Activated CD4-positive, alpha-beta T cell treated with anti-CD3 and anti-CD28 coated beads, Interleukin-2, amount 50 U/mL, for 1 hour (primary cell): ENCODE data around the gene VASH2.
"Not testable (repeated sequence)": the region's sequence is repeated elsewhere in the genome, so short reads cannot be mapped to it uniquely, and the experiment has no call there.

Experiments
- DNase-seq: peaks from one replicate; pipeline ENCODE4 v3.0.0-alpha.2; 2020

VASH2 gene

DNA sequence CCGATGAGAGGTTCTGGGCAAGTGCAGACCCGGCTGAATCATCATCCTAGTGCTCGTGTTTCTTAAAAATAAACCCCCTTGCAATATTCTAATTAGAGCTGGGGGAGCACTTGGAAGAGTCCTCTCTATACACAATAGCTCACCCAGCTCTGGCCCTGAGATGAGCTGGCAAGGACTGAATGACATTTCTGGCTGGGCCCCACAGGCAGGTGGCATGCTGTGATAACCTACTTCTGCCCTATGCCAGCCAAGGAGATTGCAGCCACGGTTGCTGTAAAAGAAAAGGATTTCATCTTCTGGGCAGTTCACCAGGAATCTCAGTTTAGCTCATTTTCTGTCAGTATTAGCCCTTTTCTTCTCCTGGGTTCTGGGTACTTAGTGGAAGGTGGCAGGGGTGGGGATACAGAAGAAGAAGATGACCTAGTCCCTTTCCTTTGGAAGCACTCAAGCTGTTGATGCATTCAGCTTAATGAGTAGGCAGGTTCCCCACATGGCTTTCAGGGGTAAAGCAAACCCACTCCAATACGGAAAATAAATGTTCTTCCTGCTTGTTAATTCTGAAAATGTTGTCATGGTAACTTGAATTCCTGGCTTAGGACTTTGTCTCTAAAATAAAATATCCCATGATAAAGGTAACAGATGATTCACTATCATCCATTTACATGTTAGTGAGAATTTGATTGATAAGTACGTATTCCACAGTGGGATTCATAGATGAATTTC lies 32.2 kb downstream of the VASH2 start:
- DNase-seq = no peak

DNA sequence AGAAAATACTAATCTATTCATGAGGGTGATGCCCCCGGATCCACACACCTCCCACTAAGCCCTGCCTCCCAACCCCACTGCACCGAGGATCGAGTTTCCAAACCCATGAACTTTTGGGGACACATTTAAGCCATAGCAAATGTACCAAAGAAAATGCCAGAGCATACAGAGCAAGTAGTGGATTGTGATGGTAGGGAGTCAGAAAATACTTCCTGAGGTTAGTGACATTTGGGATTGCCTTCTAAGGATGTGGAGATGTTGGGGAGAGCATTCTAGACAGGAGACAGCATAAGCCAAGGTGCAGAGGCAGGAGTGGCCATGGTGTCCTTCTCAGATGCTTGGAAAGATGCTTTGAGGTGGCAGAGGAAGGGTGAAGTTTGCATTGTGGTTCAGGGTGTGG lies 33.1 kb downstream of the VASH2 start:
- no peak for DNase-seq

DNA sequence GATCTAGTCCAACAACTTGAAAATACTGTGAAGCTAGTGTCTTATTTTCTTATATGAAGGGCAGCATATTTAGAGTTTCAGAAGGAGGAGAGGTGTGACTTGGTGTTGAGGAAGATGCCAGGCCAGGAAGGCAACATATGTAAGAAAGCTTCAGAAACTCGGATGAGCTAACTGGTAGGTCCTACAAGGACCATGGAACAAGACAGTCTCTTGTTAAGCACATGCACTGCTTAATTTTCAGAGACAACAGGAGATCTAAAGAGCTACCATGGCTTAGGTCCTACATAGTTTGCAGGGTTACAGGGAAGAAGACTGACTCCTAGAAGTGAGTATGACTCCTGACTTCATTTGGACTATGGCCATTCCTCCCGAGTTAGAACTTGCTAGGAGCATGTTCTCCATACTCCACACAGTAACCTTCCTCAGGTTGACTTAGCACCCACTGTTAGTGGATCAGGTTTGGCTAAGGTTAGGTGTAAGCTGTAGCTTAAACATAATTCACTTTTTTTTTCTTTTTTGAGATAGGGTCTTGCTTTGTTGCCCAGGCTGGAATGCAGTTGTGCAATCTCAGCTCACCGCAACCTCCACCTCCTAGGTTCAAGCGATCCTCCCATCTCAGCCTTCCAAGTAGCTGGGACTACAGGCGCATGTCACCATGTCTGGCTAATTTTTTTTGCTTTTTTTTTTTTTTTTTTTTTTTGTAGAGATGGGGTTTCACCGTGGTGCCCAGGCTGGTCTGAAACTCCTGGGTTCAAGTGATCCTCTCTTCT lies 34.4 kb downstream of the VASH2 start:
- no peak for DNase-seq

DNA sequence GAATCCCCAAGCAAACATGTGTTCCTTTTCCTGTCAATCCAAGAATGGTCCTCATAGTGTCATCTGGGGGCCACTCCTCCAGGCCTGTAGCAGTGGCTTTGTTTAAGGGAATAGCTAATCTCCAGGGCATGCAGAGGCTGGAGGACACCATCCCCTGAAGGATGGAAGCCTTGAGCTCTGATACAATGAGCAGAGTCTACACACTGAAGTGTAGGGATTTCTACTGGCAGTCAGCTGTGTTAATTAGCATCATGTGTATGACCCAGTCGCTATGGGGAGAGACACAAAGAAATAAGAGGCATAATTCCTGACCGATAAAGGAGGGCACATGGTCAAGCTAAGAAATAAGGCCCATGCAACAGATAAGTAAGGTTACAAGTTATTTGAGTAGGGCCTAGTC lies 36.2 kb downstream of the VASH2 start:
- DNase-seq = no peak

DNA sequence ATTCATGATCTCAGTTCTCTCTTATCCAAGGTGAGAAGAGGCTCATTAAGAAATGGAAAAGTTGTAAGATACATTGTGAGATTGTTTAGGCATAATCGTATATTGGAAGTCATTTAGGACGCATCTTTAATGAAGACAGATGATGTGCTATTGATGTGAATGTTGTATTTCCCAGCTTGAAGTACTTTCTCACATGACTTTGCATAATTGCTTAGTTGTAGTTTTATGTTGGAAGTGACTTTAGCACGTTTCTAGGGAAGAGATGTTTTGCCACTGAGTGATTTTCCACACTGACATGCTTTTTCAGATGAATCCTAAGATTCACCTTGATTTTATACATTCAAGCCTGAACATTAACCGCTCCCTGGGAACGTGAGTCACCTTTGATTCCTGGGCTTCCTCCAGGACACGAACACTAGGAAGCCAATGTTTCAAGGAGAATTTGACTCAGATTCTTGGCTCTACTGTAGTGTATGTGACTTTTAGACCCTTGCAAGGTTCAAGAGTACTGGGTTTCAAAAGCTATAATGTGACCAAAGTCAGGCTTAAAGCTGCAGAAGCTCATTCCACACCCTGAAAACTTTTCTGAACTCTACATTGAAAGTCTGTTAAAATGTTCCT lies 37.5 kb downstream of the VASH2 start:
- DNase-seq = no peak

DNA sequence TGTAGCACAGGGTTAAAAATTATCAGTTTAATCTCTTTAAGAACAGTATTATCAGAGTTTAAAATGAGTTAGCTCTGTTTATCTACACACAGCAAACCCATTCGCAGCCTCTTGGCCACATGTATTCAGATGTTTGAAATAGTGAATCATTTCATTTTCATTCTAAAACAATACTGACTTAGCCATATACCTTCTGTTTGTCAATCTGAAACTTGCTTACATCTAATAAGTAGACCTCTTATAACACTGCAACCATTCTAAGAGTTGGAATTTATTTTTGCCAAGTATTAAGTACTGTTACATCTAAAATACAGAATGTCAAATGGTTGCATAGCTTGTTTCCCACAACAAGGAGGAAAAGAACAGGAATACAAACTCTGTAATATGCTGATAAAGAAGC lies 39.9 kb downstream of the VASH2 start:
- no peak for DNase-seq

DNA sequence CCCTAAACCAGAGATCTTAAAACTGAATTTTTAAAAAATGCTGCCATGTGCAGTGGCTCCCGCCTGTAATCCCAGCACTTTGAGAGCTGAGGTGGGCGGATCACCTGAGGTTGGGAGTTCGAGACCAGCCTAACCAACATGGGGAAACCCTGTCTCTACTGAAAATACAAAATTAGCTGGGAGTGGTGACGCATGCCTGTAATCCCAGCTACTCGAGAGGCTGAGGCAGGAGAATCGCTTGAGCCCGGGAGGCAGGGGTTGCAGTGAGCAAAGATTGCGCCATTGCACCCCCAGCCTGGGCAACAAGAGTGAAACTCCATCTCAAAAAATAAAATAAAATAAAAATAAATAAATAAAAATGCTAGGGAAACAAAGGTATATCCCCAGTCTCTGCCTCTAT lies 43.6 kb downstream of the VASH2 start:
- not testable (repeated sequence) for DNase-seq

DNA sequence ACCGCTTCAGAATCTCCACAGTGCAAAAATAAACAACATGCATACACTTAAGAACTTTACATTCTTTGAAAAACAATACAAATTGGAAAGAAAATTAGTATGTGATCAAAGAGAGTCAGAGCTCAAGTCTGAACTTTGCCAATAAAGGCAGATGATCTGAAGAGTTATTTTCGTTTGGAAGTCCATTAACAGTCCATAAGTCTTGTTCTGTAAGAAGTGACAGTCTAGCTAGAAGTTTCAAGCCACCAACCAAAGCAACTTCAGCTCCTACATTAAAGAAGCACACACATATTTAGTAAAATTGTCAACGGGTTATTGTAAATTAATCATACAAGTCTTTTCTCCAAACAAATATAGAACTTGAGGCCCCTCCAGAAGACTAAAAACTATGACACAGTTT lies 44.6 kb downstream of the VASH2 start:
- no peak for DNase-seq

DNA sequence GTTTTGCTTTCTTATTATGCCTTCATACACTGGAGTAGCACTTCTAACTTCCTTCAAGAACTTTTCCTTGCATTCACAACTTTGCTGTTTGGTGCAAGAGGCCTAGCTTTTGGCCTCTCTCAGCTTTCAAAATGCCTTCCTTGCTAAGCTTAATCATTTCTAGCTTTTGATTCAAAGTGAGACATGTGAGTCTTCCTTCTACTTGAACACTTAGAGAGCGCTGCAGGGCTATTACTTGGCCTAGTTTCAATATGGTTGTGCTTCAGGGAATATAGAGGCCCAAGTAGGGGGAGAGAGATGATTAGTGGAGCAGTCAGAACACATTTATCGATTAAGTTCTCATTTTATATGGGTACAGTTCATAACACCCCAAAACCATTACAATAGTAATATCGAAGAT lies 52.9 kb downstream of the VASH2 start:
- DNase-seq = no peak

DNA sequence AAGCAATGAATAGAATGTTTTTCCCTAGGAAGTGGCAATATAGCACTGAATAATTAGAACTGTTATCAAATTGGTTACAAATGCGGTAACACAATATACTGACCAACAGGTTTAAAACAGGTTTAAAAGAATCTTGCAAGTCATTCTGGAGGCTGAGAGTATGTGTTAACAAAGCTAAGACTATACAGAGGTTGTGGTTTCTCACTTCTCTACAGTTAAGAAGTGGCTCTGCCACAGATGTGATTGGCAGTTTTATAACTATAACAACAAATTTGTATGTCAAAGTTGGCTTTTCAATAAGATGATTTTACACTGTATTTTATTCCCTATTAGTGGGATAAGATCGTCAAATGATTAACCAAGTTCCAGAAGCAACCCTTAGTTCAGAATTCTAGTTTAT lies 58.2 kb downstream of the VASH2 start:
- DNase-seq = no peak

DNA sequence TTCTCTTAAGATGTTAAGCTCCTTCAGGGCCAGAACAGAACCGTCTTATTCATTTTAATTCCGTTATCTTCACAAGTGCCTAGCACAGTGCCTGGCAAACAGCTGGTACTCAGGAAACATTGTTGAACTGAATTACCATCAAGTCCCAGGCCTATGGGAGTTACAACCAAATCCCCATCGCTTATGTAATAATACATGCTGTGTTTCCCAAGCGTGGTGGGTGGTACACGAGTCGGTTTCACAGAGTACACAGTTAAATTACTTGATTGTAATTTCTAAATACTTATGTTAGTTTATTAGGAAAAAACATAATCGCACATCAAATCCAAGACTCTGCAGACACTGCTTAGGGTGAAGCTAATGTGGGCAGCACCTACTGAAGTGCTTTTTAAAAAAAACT lies 64.3 kb downstream of the VASH2 start:
- DNase-seq = no peak

DNA sequence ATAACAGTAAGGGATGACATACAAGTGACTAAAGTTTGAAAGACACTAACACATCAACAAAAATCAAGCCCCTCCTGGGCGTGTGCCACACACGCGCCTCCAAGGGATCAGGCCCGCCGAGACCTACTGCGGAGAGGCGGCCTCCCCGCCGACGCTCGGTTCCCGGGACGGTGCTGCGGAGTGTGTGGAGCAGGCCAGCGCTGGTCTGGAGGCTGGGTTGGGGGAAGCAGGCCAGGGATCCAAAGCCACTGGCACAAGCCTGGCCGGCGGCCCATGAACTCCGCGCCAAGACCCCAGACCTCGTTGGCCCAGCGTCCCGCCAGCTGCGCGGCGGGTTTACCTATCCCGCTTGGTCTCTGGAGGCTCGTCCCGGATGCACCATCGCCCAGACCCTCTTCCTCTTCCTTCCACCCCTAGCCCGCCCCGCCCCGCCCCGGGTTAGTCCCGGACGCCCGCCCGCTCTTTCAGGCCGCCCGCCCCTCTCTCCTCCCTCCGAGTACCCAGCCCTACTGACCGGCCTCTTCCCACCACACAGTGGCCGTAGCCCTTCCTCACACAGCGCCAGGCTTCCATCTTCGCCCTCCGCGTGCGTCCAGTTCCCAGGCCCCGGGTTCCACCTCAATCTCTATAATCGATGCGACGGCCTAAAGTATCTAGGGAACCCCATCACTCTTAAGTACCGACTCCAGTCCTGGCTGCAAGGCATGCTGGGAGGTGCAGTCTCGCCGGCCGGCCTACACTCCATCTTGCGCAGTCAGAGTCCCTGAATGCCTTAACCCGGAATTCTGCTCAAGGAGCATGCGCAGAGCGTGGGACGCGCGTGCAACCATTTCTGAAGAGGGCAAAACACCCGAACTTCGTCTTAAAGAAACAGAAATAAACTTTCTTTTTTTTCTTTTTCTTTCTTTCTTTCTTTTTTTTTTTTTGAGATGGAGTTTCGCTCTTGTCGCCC lies 65.0 kb downstream of the VASH2 start, which contains the start of gene ANGEL2:
Gene ANGEL2 (minus strand): TSS at position 769 of the 952 bp plus-strand sequence. CDS start 196 bp downstream, at position 573.
- peak; percentile 95 for DNase-seq

DNA sequence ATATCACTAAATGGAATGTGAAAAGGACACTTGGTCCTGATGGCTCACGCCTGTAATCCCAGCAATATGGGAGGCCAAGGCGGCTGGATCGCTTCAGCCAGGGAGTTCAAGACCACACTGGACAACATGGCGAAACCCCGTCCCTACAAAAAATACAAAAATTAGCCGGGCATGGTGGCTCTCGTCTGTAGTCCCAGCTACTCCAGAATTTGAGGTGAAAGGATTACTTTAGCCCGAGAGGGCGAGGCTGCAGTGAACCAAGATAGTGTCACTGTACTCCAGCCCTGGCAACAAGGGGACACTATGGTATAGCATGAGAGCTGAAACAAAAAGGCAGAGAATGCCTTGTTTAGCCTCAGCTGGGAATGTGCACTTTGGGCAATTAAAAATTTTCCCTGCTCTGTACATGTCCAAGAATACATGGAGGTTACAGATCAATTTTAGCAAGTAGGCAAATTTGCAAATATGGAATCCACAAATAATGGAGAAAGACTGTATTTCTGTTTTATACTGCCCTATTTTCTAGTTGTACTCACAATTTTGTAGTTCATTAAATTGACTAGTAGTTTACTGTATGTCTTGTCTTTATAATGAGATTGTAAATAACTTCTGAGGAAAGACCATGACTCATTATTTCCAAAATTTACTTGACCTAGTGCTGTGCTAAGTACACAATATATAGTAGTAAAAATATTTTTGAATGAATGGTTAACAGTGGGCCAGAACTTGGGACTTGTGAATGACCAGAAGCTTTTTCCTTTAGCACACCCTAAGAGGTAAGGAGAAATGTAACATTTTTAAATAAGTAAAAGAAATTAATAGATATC lies 67.3 kb downstream of the VASH2 start:
- DNase-seq = no peak

DNA sequence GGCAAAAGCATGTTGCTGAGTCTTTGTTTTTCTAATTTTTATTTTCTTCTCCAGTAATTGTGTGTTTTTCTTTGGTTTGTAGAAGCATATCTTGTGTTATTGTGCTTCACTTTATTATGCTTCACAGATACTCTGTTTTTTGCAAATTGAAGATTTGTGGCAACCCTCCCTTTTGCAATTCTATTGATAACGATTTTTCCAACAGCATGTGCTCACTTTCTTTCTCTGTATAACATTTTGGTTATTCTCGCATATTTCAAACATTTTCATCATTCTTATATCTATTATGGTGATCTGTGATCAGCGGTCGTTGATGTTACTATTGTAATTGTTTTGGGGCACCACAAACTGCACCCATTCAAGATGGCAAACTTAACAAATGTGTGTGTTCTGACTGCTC lies 69.1 kb downstream of the VASH2 start:
- no peak for DNase-seq

DNA sequence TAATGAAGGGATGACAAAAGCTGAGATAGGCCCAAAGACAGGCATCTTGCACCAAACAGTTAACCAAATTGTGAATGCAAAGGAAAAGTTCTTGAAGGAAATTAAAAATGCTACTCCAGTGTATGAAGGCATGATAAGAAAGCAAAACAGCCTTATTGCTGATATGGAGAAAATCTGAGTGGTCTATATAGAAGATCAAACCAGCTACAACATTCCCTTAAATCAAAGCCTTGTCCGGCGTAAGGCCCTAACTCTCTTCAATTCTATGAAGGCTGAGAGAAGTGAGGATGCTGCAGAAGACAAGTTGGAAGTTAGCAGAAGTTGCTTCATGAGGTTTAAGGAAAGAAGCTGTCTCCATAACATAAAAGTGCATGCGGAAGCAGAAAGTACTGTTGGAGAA lies 69.7 kb downstream of the VASH2 start:
- DNase-seq = no peak

DNA sequence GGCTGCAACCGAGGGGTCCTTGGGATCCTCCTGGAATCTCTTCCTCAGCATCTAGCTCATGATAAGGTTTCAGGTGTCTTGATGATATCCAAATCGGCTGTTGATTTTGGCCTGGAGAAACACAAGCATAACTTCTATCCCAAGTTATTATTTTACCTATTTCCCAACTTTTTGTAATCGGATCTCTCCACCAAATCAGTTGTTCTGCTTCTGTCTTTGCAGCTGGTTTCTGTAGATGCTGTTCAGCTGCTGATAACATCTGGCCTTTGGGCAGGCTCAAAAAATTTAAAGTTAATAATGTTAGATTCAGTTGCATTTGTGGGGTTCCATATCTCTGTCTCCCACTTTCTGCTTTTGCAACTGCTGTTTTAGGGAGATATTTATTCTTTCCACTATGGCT lies 76.7 kb downstream of the VASH2 start:
- not testable (repeated sequence) for DNase-seq

DNA sequence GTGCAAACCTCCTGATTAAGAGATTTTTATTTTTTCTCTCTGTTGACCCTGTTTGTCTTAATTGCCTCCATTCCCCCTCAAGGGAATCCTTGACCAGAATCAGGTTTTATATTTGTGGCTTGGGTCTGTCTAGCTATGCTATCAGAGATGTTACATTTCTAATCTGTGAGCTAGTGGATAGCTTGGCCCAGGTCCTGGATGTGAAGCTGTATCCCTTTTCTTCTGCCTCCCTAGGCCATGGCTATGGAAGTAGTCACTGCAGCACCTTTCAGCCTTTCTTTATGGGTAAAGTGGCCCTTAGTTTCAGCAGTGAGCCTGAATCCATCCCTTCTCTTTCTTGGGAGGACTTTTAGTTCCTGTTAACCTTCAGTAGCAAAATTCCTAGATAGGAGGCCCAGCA lies 82.3 kb downstream of the VASH2 start:
- no peak for DNase-seq

DNA sequence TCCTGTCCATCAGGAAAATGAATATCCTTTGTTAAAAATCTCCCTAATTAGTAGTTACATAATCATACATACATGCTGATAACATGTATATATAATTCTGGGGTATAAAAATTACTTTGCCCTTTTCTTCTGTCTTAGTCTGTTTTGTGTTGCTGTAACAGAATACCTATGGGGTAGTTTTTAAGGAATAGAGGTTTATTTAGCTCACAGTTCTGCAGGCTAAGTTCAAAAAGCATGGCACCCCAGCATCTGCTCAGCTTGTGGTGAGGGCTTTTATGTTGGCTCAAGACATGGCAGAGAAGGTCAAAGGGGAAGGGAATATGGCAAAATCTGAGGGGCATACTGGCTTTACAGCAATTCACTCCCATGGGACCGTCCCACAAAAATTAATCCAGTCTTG lies 84.4 kb downstream of the VASH2 start:
- DNase-seq = no peak

DNA sequence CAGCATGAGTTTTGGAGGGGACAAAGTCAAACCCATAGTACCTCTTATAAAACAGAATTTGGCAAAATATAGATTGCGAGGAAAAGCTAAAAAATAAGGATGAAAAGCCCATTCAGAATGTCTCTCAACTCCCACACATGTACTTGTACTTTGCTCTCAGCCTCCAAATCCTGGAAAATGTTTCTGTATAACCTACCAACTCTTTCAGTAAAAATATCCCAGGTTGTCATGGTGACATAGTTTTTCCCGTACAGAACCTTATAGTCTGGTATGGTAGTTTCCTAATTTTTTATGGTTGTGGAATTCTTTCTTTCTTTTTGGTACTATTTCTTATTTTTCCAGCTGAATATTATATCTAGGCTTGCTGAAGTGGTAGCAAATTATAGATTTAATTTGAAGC lies 85.2 kb downstream of the VASH2 start:
- no peak for DNase-seq
